Parathyroid adenoma (tissue), 2 donors: ENCODE data around the gene ADAMTSL5.
A peak's percentile ranks its signal among the peaks of the same experiment; 100 is the strongest.

ENCODE experiments used
- H2AFZ ChIP-seq: fragments of 300-600 bp; sonication (generic); one replicate; pipeline ENCODE4 v1.7.0; 2017; ENCODE audit warnings: antibody characterized with exemption, mild to moderate bottlenecking
- H3K27ac ChIP-seq: fragments of 300-600 bp; sonication (generic); one replicate; pipeline ENCODE4 v1.7.0; 2017
- H3K27me3 ChIP-seq: fragments of 300-600 bp; sonication (generic); one replicate; pipeline ENCODE4 v1.7.0; 2017; ENCODE audit warnings: low read length; ENCODE audit not compliant: control insufficient read depth, insufficient read depth
- H3K36me3 ChIP-seq: fragments of 300-600 bp; sonication (generic); one replicate; pipeline ENCODE4 v1.7.0; 2017; ENCODE audit warnings: low read length; ENCODE audit not compliant: control insufficient read depth, insufficient read depth
- H3K4me1 ChIP-seq: fragments of 300-600 bp; sonication (generic); one replicate; pipeline ENCODE4 v1.7.0; 2017; ENCODE audit warnings: control low read depth
- H3K4me2 ChIP-seq: fragments of 300-600 bp; sonication (generic); one replicate; pipeline ENCODE4 v1.7.0; 2017; ENCODE audit warnings: low read length
- H3K4me3 ChIP-seq: fragments of 300-600 bp; sonication (generic); one replicate; pipeline ENCODE4 v1.7.0; 2017; ENCODE audit warnings: low read depth, low read length
- H3K79me2 ChIP-seq: fragments of 300-600 bp; sonication (generic); one replicate; pipeline ENCODE4 v1.7.0; 2017; ENCODE audit warnings: control low read depth
- H3K9ac ChIP-seq: fragments of 300-600 bp; sonication (generic); one replicate; pipeline ENCODE4 v1.7.0; 2017; ENCODE audit warnings: mild to moderate bottlenecking
- H3K9me3 ChIP-seq: fragments of 300-600 bp; sonication (generic); one replicate; pipeline ENCODE4 v1.7.0; 2017; ENCODE audit warnings: low read length; ENCODE audit not compliant: control insufficient read depth
- TF ChIP-seq, protein P1 (sequence below): fragments of 300-600 bp; sonication (generic); IDR thresholded peaks from one replicate; pipeline ENCODE4 v1.7.0; 2017; ENCODE audit warnings: antibody characterized with exemption, mild to moderate bottlenecking
- donor health status: primary hyperparathyroidism.

The ADAMTSL5 gene, protein sequence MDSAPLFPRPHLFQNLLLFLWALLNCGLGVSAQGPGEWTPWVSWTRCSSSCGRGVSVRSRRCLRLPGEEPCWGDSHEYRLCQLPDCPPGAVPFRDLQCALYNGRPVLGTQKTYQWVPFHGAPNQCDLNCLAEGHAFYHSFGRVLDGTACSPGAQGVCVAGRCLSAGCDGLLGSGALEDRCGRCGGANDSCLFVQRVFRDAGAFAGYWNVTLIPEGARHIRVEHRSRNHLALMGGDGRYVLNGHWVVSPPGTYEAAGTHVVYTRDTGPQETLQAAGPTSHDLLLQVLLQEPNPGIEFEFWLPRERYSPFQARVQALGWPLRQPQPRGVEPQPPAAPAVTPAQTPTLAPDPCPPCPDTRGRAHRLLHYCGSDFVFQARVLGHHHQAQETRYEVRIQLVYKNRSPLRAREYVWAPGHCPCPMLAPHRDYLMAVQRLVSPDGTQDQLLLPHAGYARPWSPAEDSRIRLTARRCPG

GRCh38 chr19:1512671-1513498 lies at the start of gene ADAMTSL5:
Gene ADAMTSL5 (minus strand): TSS chr19:1513019. CDS start chr19:1510943, 2,076 bp downstream.
- Histone ChIP-seq H3K4me3 (peak within 1 kb of the TSS; percentile 60), H3K79me2 (no peaks in the 10 kb centered on the region), H3K9ac (no peak within 1 kb of the TSS), H3K36me3 (no peaks in the 10 kb centered on the region), H3K27me3 (no peaks in the 10 kb centered on the region), H3K4me1 (peaks cover 1% of the 10 kb centered on the region), H3K4me2 (peak within 1 kb of the TSS; percentile 60), H3K9me3 (no peaks in the 10 kb centered on the region), H2AFZ (peak within 1 kb of the TSS; percentile 69), H3K27ac (no peak within 1 kb of the TSS)
- TF ChIP-seq, protein P1, sequence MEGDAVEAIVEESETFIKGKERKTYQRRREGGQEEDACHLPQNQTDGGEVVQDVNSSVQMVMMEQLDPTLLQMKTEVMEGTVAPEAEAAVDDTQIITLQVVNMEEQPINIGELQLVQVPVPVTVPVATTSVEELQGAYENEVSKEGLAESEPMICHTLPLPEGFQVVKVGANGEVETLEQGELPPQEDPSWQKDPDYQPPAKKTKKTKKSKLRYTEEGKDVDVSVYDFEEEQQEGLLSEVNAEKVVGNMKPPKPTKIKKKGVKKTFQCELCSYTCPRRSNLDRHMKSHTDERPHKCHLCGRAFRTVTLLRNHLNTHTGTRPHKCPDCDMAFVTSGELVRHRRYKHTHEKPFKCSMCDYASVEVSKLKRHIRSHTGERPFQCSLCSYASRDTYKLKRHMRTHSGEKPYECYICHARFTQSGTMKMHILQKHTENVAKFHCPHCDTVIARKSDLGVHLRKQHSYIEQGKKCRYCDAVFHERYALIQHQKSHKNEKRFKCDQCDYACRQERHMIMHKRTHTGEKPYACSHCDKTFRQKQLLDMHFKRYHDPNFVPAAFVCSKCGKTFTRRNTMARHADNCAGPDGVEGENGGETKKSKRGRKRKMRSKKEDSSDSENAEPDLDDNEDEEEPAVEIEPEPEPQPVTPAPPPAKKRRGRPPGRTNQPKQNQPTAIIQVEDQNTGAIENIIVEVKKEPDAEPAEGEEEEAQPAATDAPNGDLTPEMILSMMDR, result no peak

DNA sequence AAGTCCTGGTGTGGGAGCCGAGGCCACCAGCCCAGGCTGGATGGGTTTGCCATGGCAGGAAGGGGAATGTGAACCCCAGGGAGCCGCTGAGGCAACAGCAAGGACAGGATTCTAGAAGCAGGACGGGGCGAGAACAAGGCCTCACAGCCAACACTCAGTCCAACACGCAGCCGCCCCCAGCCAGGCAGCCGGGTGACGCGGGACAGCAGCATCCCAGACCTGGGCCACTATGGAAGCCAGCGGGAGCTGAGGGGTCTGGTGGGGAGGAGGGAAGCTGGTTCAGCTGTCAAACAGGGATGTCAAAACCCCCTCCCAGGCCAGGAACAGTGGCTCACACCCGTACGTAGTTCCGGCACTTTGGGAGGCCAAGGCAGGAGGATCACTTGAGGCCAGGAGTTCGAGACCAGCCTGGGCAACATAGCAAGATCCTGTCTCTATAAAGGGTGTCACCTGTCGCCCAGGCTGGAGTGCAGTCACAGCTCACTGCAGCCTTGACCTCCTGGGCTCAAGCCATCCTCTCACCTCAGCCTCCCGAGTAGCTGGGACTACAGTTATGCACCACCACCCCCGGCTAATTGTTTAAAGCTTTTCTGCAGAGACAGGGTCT lies 48.5 kb upstream of the ADAMTSL5 start:
- Histone ChIP-seq H3K4me1 (no peaks in the 10 kb centered on the region), H3K9ac (no peak overlapping the region), H3K27ac (no peak overlapping the region), H3K4me2 (no peak overlapping the region), H2AFZ (no peak overlapping the region), H3K4me3 (no peak overlapping the region), H3K36me3 (no peaks in the 10 kb centered on the region), H3K9me3 (no peaks in the 10 kb centered on the region), H3K79me2 (no peaks in the 10 kb centered on the region), H3K27me3 (no peaks in the 10 kb centered on the region)
- TF ChIP-seq, protein P1, result no peak

- Histone ChIP-seq H3K79me2 (no peaks in the 10 kb centered on the region), H3K27me3 (no peaks in the 10 kb centered on the region), H3K27ac (no peak overlapping the region), H3K9ac (no peak overlapping the region), H3K36me3 (no peaks in the 10 kb centered on the region), H3K4me2 (no peak overlapping the region), H2AFZ (no peak overlapping the region), H3K4me1 (no peaks in the 10 kb centered on the region), H3K9me3 (no peaks in the 10 kb centered on the region), H3K4me3 (no peak overlapping the region)
- TF ChIP-seq, protein P1, result no peak
Measured at GRCh38 chr19:1560286-1560882, 47.6 kb upstream of the ADAMTSL5 start.

GRCh38 chr19:1558552-1558951 lies 45.7 kb upstream of the ADAMTSL5 start:
- Histone ChIP-seq H3K9ac (no peak overlapping the region), H3K9me3 (no peaks in the 10 kb centered on the region), H2AFZ (no peak overlapping the region), H3K27me3 (no peaks in the 10 kb centered on the region), H3K4me2 (no peak overlapping the region), H3K27ac (no peak overlapping the region), H3K79me2 (no peaks in the 10 kb centered on the region), H3K36me3 (no peaks in the 10 kb centered on the region), H3K4me1 (no peaks in the 10 kb centered on the region), H3K4me3 (no peak overlapping the region)
- TF ChIP-seq, protein P1, result no peak
